ENCODE results near the gene VPS13D.
"Not testable (repeated sequence)": the region's sequence is repeated elsewhere in the genome, so short reads cannot be mapped to it uniquely, and the experiment has no call there.

- not testable (repeated sequence) for TF ChIP-seq BHLHE40 (IDR thresholded peaks at IDR 0.05; ENCODE audit: borderline replicate concordance); PKNOX1 (IDR thresholded peaks at IDR 0.05); SP1 (IDR thresholded peaks at IDR 0.05); FOXA1 (IDR thresholded peaks at IDR 0.05); ELF4 (IDR thresholded peaks at IDR 0.05); TARDBP (IDR thresholded peaks at IDR 0.05); FOXM1 (IDR thresholded peaks at IDR 0.05; ENCODE audit: borderline replicate concordance); ARNT (IDR thresholded peaks at IDR 0.05); NFRKB (IDR thresholded peaks at IDR 0.05); ZNF384 (IDR thresholded peaks at IDR 0.05); L3MBTL2 (conservative IDR thresholded peaks at IDR 0.05); LEF1 (IDR thresholded peaks at IDR 0.05; ENCODE audit: borderline replicate concordance); HDGF (IDR thresholded peaks at IDR 0.05; ENCODE audit: borderline replicate concordance)
Measured at GRCh38 chr1:12470916-12471315, 241.1 kb downstream of the VPS13D start.
